Effector CD4-positive, alpha-beta T cell (primary cell): ENCODE results near the gene DYNC1I1.

ENCODE experiments used
- DNase-seq: peaks from one replicate; pipeline ENCODE4 v3.0.0-alpha.2; 2020

DYNC1I1 gene

GRCh38 chr7:95974108-95974507 lies 201.8 kb downstream of the DYNC1I1 start:
- DNase-seq = no peak

GRCh38 chr7:95976369-95977060 lies 204.2 kb downstream of the DYNC1I1 start:
- no peak for DNase-seq

DNA sequence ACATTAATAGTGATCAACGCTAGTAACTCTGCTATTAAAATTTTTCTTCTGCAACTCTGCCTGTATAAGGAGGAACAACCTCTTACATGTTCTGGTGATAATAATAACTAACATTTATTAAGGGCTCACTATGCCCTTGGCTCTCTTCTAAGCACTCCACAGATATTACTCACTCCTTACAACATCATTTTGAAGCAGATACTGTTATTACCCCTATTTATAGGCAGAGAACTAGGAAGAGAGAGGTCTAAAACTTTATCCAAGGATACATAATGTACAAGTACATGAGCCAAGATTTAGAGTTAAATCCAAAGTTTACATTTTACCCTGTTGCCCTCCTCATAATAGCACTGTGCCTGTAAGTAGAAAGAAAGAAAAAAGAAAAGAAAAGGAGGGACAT lies 205.6 kb downstream of the DYNC1I1 start:
- no peak for DNase-seq

DNA sequence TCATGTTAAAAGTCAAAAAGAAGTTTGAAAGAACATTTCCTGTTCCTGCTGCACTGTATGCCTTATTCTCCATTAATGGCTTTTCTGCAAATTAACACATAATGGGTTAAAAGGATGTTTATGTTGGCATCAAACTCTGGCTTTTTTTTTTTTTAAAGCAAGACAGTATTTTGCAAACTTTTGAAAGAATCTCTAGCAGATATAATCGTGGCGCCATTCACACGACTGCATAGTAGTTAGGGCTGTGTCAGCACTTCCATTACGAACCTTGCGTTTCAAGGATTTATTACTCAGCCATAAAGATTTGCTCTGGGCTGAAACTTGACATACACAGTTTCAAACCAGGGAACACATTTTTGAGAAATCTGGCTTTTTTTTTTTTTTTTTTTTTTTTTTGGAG lies 207.8 kb downstream of the DYNC1I1 start:
- DNase-seq = no peak

GRCh38 chr7:95980706-95981105 lies 208.4 kb downstream of the DYNC1I1 start:
- DNase-seq = no peak

- DNase-seq = no peak
Measured at GRCh38 chr7:95986178-95986764, 213.9 kb downstream of the DYNC1I1 start.

- DNase-seq = no peak
Measured at GRCh38 chr7:95989301-95989700, 216.9 kb downstream of the DYNC1I1 start.

GRCh38 chr7:95993380-95993779 lies 221.0 kb downstream of the DYNC1I1 start:
- no peak for DNase-seq

GRCh38 chr7:95996174-95996573 lies 223.8 kb downstream of the DYNC1I1 start:
- no peak for DNase-seq

DNA sequence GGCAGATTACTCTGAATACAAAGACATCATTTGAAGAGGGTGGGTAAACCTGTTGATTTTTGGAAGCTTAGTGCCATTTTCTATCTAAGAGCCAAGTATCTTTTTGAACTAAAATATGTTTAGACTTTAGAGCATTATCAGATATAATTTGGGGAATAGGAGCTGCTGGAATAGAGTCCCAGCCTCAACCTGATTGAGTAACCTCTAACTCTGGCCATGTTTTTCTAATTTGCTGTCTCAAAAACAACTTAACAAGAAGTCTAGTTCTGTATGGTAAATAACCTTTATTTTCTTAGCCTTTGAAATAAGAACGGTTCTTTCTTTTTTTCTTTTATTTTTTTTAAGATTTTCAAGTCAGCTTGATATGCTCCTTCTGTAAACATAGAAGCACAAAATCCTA lies 224.5 kb downstream of the DYNC1I1 start:
- DNase-seq = no peak

DNA sequence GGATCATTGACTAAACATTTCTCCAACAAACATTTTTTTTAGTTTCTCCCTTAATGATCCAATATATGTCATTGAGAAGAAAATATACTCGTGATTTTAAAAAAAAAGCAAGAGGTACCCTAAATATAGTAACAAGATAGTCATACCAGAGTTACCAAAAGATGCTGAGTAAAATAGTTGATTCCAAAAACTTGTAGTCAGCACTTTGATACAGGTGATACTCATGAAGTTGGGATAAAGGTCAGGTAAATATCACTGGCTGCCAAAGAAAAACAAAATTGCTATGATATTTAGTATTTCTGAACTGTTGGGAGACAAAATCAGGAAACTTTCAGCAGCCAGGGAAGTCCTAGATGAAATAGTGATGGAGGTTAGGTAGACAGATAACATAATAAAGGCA lies 225.3 kb downstream of the DYNC1I1 start:
- DNase-seq = no peak

- no peak for DNase-seq
Measured at GRCh38 chr7:95999481-95999880, 227.1 kb downstream of the DYNC1I1 start.

DNA sequence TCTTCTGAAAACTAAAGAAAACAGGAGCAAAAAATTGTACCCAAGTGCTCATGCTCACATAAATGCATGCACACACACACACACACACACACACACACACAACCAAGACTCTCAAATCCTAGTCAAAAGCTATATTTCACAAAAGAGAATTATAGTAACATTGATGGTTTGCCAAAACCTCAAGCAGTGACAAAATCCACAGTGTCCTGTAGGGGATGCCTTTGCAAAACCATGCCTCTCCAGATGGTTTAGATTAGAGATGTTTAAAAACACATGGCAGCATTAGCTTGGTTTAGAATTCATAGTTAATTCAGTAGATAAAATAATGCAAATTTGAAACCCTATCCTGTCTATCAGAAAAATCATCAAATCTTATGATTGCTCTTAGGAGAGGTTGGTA lies 232.2 kb downstream of the DYNC1I1 start:
- DNase-seq = no peak

DNA sequence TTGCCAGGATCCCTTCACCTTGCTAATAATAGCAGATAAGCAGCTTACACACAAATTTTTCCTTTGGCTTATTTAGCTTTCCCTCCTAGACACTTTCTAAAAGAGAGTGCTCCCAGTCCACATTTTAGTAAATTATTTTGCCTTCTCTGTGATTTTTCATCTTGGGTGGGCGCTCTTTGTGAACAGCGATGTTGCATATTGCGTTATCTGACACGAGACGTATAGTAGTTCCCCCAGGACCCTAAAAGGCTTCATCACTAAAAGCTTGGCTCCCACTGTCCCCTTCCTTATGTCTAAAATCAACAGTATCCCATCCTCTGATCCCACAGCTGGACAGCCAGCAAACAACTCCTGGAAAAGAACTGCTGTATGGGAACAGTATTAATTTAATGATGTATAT lies 232.9 kb downstream of the DYNC1I1 start:
- DNase-seq = no peak

GRCh38 chr7:96009148-96009547 lies 236.8 kb downstream of the DYNC1I1 start:
- no peak for DNase-seq

DNA sequence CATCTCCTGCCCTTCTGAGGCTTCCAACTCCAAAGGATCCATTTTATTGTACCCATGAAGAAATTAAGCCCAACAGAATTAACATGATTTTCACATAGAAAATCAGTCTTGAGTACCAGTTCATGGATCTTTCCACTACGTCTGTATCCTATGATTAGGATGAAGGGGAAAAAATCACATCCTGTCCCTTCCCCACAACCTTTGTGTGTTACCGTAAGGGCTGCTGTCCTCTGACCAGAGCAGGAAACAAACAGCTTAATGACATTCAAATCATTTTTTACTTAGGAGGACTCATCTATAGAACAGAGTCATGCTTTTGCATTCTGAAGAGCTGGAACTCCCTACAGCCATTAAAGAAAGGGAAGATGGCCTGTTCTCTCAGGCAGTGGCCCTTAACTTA lies 241.5 kb downstream of the DYNC1I1 start:
- no peak for DNase-seq

- no peak for DNase-seq
Measured at GRCh38 chr7:96014617-96015016, 242.3 kb downstream of the DYNC1I1 start.

- DNase-seq = no peak
Measured at GRCh38 chr7:96016056-96016586, 243.8 kb downstream of the DYNC1I1 start.

DNA sequence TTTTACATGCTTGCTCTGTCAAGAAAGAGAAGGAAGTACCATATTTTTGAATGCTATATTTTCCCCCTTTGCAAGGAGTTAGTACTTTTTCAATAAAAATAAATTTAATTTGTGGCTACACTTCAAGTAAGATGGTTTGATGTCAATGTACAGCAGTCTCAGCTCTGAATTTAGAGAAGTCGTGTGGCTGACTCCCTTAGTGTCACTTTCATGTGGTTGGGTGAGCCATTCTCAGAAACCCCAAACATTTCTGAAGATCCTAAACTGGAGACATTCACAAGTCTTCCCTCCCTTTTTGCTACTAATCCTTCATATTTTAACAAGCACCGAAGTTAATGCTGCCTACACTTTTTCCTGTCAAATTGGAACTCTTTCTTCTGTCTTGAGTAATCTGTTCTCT lies 244.4 kb downstream of the DYNC1I1 start:
- no peak for DNase-seq

DNA sequence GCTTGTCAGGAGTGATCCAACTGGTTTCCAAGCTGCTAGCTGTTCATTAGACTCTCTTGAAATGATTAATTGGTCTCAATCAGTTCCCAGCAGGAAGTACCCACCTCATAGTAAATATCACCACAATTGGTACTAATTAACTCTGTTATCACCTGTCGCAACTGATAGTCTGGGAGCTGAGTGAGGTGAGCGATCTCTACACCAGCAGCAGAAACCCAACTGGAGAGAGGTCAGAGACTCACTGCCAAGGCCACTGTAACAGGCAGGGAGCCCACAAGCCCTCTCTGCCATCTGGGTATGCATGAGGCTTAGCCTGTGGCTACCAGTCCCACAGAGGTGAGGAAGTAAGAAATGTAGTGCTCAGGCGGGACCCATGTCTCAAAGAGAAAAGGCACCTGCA lies 245.5 kb downstream of the DYNC1I1 start:
- DNase-seq = no peak

DNA sequence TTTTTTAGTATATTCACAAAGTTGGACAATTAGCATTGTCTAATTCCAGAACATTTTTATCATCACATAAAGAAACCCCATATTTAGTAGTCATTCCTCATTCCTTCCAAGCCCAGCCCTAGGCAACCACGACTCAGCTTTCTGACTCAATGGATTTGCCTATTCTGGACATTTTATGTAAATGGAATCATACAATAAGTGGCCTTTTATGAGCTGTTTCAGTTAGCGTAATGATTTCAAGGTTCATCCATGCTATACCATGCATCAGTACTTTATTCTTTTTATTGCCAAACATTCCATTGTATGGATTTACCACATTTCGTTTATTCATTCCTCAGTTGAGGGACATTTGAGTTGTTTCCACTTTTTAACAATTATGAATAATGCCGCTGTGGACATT lies 249.2 kb downstream of the DYNC1I1 start:
- DNase-seq = no peak

DNA sequence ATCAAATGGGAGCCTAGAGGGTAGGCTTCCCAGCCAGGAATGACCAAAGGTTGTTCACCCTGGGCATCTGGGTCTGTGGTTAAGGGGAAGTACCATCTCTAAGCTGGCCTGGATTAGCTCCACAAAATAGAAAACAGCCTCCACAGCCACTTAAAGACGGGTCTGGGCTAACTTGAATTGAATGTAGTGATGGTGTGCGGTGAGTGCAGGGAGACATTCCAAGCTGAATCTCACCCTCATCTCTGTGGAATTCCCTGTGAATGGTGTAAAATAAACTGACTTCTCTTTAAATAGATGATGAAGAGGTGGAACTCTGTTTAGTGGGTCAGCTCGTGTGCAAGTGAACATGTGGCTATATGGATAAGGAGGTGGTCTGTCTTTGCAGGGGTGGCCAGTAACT lies 251.0 kb downstream of the DYNC1I1 start:
- DNase-seq = no peak

- DNase-seq = no peak
Measured at GRCh38 chr7:96026010-96026409, 253.7 kb downstream of the DYNC1I1 start.

DNA sequence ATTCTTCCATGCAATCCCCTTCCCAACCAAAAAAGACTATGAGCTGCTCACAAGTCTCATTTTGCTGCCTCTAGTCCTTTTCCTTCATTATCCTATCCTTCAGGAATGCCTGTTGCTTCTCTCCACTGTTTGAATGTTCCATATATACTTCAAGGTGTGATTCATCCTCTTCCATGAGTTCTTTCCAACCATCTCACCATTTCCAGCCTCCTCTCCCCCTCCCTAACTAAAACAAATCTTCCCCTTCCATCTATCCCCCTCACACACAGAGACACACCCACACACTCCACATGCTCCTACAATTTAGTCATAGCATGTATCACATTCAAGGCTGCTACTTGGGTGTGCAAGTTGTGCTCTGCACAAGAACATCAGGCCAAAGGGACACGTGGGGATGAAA lies 254.3 kb downstream of the DYNC1I1 start:
- no peak for DNase-seq

DNA sequence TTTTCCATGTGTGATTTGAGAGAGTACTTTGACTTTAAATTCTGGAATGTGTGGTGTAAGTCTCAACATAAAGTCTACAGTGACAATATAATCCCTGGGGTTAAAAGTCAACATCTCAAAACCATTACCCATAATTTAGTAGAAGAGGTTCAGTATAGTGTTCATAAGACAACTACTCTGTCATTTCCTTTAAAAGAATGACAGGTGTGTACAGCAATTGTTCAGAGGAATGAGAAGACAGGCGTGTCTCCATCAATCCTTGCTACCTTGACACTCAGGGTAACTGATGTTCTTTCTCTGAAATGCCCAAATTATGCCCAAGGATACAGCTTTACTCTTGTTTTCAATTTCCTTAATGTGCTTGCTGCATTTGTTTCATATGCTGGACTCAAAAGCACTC lies 256.4 kb downstream of the DYNC1I1 start:
- no peak for DNase-seq
